SK-N-SH treated with all-trans-retinoic acid at 6 μM for 48 hours (cell line): ENCODE results near the gene SKI.

Source experiments
- GLIS3 ChIP-seq: fragments of 250-450 bp; sonication (Bioruptor Pico); IDR thresholded peaks from 2 replicates; pipeline ENCODE4 v1.5.0; 2020; ENCODE audit warnings: mild to moderate bottlenecking, moderate library complexity
- POU6F1 ChIP-seq: fragments of 250-450 bp; sonication (Bioruptor Pico); IDR thresholded peaks from 2 replicates; pipeline ENCODE4 v1.8.0; 2021; ENCODE audit warnings: low read depth, mild to moderate bottlenecking, moderate library complexity, borderline replicate concordance
- PPARA ChIP-seq: fragments of 250-450 bp; sonication (Bioruptor Pico); IDR thresholded peaks from 2 replicates; pipeline ENCODE4 v1.5.0; 2020; ENCODE audit warnings: mild to moderate bottlenecking, borderline replicate concordance
- ZC3H10 ChIP-seq: fragments of 250-450 bp; sonication (Bioruptor Pico); IDR thresholded peaks from 2 replicates; pipeline ENCODE4 v1.5.1; 2021; ENCODE audit warnings: mild to moderate bottlenecking, moderate library complexity
- ZFP3 ChIP-seq: fragments of 250-450 bp; sonication (Bioruptor Pico); IDR thresholded peaks from 2 replicates; pipeline ENCODE4 v1.5.0; 2020; ENCODE audit warnings: mild to moderate bottlenecking, moderate library complexity
- ZNF70 ChIP-seq: fragments of 450-650 bp; formaldehyde crosslinking; IDR thresholded peaks from 2 replicates; pipeline ENCODE4 v1.5.0; 2020; ENCODE audit warnings: mild to moderate bottlenecking, moderate library complexity

GRCh38 chr1:2290595-2291510, 62.7 kb downstream of the SKI start:
- no peak for TF ChIP-seq POU6F1 (CRISPR knock-in tag)
- no peak for TF ChIP-seq GLIS3 (CRISPR knock-in tag)
- TF ChIP-seq ZFP3 (CRISPR knock-in tag) = no peak
- TF ChIP-seq PPARA (CRISPR knock-in tag) = no peak
- no peak for TF ChIP-seq ZC3H10 (CRISPR knock-in tag)
- TF ChIP-seq ZNF70 = no peak
